Measurements from ENCODE around the gene ERCC6.

DNA sequence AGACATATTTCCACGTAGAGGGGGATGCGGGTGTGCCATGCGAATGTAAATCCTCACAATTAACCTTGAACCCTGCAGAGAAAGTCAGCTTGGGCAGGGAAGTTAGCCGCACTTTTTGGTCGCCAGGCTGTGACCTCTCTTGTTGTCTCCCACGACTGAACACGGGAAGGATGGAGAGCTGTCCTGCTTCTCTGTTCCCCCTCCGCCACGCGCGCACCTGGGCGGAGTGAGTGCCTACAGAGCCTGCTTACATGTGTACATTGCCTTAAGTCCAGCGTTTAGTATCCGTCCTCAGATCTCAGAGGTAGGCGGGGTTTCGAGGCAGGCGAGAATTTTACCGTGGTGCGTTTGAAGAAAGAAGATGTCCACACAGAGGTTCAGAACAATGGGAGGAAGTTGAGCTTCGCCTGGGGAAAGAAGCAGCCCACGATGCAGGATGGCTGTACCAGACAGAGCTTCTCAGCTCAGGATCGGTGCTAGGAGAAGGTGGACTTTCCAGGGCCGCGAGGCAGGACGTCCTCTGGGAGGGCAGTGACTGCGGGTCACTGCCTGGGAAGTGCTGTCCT lies 482 bp upstream of the ERCC6 start:
- TF ChIP-seq FOXM1 (IDR thresholded peaks at IDR 0.05; ENCODE audit: low read depth) (no peak), RFX5 (IDR thresholded peaks at IDR 0.05; ENCODE audit: low read length) (no peak), YY1 (IDR thresholded peaks at IDR 0.05; ENCODE audit: low read depth) (no peak), EP300 (IDR thresholded peaks at IDR 0.05; ENCODE audit: borderline replicate concordance in 1 of 2, low read depth in 1 of 2, low read length in 1 of 2) (no peak), POLR2AphosphoS5 (IDR thresholded peaks at IDR 0.05; ENCODE audit: low read depth, low read length) (no peak), RXRA (IDR thresholded peaks at IDR 0.05; ENCODE audit: borderline replicate concordance, low read depth) (no peak), TAF1 (IDR thresholded peaks at IDR 0.05; ENCODE audit: borderline replicate concordance, low read depth, low read length) (no peak), ELF1 (IDR thresholded peaks at IDR 0.05) (no peak)
- TF ChIP-seq, protein P1, sequence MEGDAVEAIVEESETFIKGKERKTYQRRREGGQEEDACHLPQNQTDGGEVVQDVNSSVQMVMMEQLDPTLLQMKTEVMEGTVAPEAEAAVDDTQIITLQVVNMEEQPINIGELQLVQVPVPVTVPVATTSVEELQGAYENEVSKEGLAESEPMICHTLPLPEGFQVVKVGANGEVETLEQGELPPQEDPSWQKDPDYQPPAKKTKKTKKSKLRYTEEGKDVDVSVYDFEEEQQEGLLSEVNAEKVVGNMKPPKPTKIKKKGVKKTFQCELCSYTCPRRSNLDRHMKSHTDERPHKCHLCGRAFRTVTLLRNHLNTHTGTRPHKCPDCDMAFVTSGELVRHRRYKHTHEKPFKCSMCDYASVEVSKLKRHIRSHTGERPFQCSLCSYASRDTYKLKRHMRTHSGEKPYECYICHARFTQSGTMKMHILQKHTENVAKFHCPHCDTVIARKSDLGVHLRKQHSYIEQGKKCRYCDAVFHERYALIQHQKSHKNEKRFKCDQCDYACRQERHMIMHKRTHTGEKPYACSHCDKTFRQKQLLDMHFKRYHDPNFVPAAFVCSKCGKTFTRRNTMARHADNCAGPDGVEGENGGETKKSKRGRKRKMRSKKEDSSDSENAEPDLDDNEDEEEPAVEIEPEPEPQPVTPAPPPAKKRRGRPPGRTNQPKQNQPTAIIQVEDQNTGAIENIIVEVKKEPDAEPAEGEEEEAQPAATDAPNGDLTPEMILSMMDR (IDR thresholded peaks at IDR 0.05), result no peak
- TF ChIP-seq, protein P2, sequence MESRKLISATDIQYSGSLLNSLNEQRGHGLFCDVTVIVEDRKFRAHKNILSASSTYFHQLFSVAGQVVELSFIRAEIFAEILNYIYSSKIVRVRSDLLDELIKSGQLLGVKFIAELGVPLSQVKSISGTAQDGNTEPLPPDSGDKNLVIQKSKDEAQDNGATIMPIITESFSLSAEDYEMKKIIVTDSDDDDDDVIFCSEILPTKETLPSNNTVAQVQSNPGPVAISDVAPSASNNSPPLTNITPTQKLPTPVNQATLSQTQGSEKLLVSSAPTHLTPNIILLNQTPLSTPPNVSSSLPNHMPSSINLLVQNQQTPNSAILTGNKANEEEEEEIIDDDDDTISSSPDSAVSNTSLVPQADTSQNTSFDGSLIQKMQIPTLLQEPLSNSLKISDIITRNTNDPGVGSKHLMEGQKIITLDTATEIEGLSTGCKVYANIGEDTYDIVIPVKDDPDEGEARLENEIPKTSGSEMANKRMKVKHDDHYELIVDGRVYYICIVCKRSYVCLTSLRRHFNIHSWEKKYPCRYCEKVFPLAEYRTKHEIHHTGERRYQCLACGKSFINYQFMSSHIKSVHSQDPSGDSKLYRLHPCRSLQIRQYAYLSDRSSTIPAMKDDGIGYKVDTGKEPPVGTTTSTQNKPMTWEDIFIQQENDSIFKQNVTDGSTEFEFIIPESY (IDR thresholded peaks at IDR 0.05; ENCODE audit: borderline replicate concordance, low read depth), result no peak

Measured in SK-N-SH (cell line).